K562 (cell line): Measurements from ENCODE around the gene NPFFR1.

Experiments
- MTF1 ChIP-seq: fragments of 250-450 bp; sonication (Bioruptor Pico); IDR thresholded peaks from 2 replicates; pipeline ENCODE4 v1.9.0; 2021; ENCODE audit warnings: moderate library complexity, mild to moderate bottlenecking, inconsistent platforms, borderline replicate concordance
- PHF8 ChIP-seq: fragments of 200-600 bp; sonication (generic); IDR thresholded peaks from 2 replicates; pipeline ENCODE4 v1.6.1; 2012; ENCODE audit warnings: mixed run types, mild to moderate bottlenecking, inconsistent platforms, low read length, moderate library complexity, borderline replicate concordance
- PRPF4 ChIP-seq: fragments of 200-400 bp; formaldehyde crosslinking; IDR thresholded peaks from one replicate; pipeline ENCODE4 v1.6.1; 2017; ENCODE audit warnings: low read length, low read depth, mild to moderate bottlenecking; ENCODE audit not compliant: insufficient read depth, poor library complexity, severe bottlenecking

- TF ChIP-seq PRPF4 (no peak), PHF8 (no peak), MTF1 (CRISPR knock-in tag) (no peak)
Observed at GRCh38 chr10:70253878-70254765, 29.7 kb downstream of the NPFFR1 start.
